GM23248 (cell line): ENCODE results near the gene SLC26A6.

Source experiments
- EZH2 ChIP-seq: fragments of 200-600 bp; sonication (generic); IDR thresholded peaks from 2 replicates; pipeline ENCODE4 v1.6.1; 2018; ENCODE audit warnings: antibody characterized with exemption, mild to moderate bottlenecking; ENCODE audit not compliant: insufficient read depth, poor library complexity, severe bottlenecking
- EZH2phosphoT487 ChIP-seq: fragments of 200-600 bp; sonication (generic); IDR thresholded peaks from 2 replicates; pipeline ENCODE4 v1.6.1; 2018; ENCODE audit warnings: antibody characterized with exemption, moderate library complexity, mild to moderate bottlenecking, low read depth; ENCODE audit not compliant: insufficient read depth

GRCh38 chr3:48656061-48656840 is 21.0 kb upstream of the SLC26A6 start:
- TF ChIP-seq EZH2 (no peak), EZH2phosphoT487 (no peak)
